MM.1S (cell line): ENCODE data around the gene MTHFD1.

Experiments
- DNase-seq: peaks from one replicate; pipeline ENCODE4 v3.0.0-alpha.2; 2015
- H2AFZ ChIP-seq: fragments of 300-600 bp; sonication (generic); 2 replicates; pipeline ENCODE4 v1.6.0; 2016; ENCODE audit warnings: antibody characterized with exemption, low read length
- H3F3A ChIP-seq: fragments of 300-600 bp; sonication (generic); 2 replicates; pipeline ENCODE4 v1.6.1; 2016; ENCODE audit warnings: mild to moderate bottlenecking, antibody characterized with exemption, low read length, moderate library complexity, mixed read lengths; ENCODE audit not compliant: insufficient read depth
- H3K27ac ChIP-seq: fragments of 300-600 bp; sonication (generic); 2 replicates; pipeline ENCODE4 v1.5.1; 2016; ENCODE audit warnings: mild to moderate bottlenecking, low read length
- H3K27me3 ChIP-seq: fragments of 300-600 bp; sonication (generic); replicated peaks from 2 replicates; pipeline ENCODE4 v1.6.0; 2016; ENCODE audit warnings: low read length; ENCODE audit not compliant: insufficient read depth
- H3K36me3 ChIP-seq: fragments of 300-600 bp; sonication (generic); replicated peaks from 2 replicates; pipeline ENCODE4 v1.6.1; 2016; ENCODE audit warnings: mild to moderate bottlenecking, low read length, mixed read lengths; ENCODE audit not compliant: insufficient read depth
- H3K4me1 ChIP-seq: fragments of 300-600 bp; sonication (generic); 2 replicates; pipeline ENCODE4 v1.6.1; 2016; ENCODE audit warnings: low read length, mixed read lengths
- H3K4me2 ChIP-seq: fragments of 300-600 bp; sonication (generic); 2 replicates; pipeline ENCODE4 v1.6.0; 2016; ENCODE audit warnings: low read depth, low read length
- H3K4me3 ChIP-seq: fragments of 300-600 bp; sonication (generic); 2 replicates; pipeline ENCODE4 v1.5.1; 2016; ENCODE audit warnings: low read length, mixed read lengths
- H3K79me2 ChIP-seq: fragments of 300-600 bp; sonication (generic); 2 replicates; pipeline ENCODE4 v1.6.1; 2016; ENCODE audit warnings: mixed run types, low read length, mixed read lengths
- H3K9ac ChIP-seq: fragments of 300-600 bp; sonication (generic); 2 replicates; pipeline ENCODE4 v1.6.1; 2016; ENCODE audit warnings: low read length, mixed read lengths
- H3K9me2 ChIP-seq: fragments of 300-600 bp; sonication (generic); replicated peaks from 2 replicates; pipeline ENCODE4 v1.6.1; 2016; ENCODE audit warnings: mild to moderate bottlenecking, low read length, mixed read lengths; ENCODE audit not compliant: insufficient read depth
- H3K9me3 ChIP-seq: fragments of 300-600 bp; sonication (generic); replicated peaks from 2 replicates; pipeline ENCODE4 v1.6.1; 2016; ENCODE audit warnings: mild to moderate bottlenecking, low read length, mixed read lengths; ENCODE audit not compliant: insufficient read depth
- H4K20me1 ChIP-seq: fragments of 300-600 bp; sonication (generic); 2 replicates; pipeline ENCODE4 v1.6.1; 2016; ENCODE audit warnings: mild to moderate bottlenecking, low read length, moderate library complexity, mixed read lengths; ENCODE audit not compliant: insufficient read depth
- EZH2 ChIP-seq: fragments of 300-600 bp; sonication (generic); optimal IDR thresholded peaks from 2 replicates; pipeline ENCODE3; 2017; ENCODE audit warnings: low read depth, mild to moderate bottlenecking, antibody characterized with exemption, low read length, mixed read lengths
- EZH2phosphoT487 ChIP-seq: fragments of 300-600 bp; sonication (generic); IDR thresholded peaks from 2 replicates; pipeline ENCODE4 v1.6.1; 2018; ENCODE audit warnings: antibody characterized with exemption, low read length
- TF ChIP-seq, protein P1 (sequence below): fragments of 300-600 bp; sonication (generic); IDR thresholded peaks from 2 replicates; pipeline ENCODE4 v1.5.1; 2016; ENCODE audit warnings: antibody characterized with exemption, low read length, mixed read lengths

Gene MTHFD1

DNA sequence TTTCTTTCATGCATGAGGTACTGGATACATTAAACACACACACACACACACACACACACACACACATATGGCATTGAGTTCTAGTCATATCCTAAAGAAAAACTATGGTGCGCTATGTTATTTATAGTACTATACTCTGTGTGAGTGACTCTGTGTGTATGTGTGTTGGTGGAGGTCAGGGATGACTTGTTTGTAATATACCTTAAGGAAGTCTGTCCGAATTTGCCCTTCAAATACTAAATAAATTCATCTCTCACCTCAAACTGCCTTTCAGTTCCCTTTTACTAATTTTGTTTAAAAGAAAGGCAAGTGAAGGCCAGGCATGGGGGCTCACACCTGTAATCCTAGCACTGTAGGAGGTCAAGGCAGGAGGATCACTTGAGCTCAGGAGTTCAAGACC, 75.0 kb downstream of the MTHFD1 start:
- H2AFZ ChIP-seq: no peak overlapping the region
- no peaks in the 10 kb centered on the region for H3K9me3 ChIP-seq
- H3K79me2 ChIP-seq: no peaks in the 10 kb centered on the region
- H3K4me3 ChIP-seq: no peak overlapping the region
- H3K27ac ChIP-seq: no peak overlapping the region
- H3K4me1 ChIP-seq: peaks cover 8% of the 10 kb centered on the region; the same call in 1 of the 2 replicates
- no peak for DNase-seq
- no peaks in the 10 kb centered on the region for H3K27me3 ChIP-seq
- no peak overlapping the region for H3K9ac ChIP-seq
- H3K9me2 ChIP-seq: no peaks in the 10 kb centered on the region
- H3K4me2 ChIP-seq: no peak overlapping the region
- H3K36me3 ChIP-seq: no peaks in the 10 kb centered on the region
- H3F3A ChIP-seq: peaks cover 14% of the 10 kb centered on the region
- H4K20me1 ChIP-seq: no peaks in the 10 kb centered on the region
- no peak for TF ChIP-seq EZH2
- TF ChIP-seq, protein P1, sequence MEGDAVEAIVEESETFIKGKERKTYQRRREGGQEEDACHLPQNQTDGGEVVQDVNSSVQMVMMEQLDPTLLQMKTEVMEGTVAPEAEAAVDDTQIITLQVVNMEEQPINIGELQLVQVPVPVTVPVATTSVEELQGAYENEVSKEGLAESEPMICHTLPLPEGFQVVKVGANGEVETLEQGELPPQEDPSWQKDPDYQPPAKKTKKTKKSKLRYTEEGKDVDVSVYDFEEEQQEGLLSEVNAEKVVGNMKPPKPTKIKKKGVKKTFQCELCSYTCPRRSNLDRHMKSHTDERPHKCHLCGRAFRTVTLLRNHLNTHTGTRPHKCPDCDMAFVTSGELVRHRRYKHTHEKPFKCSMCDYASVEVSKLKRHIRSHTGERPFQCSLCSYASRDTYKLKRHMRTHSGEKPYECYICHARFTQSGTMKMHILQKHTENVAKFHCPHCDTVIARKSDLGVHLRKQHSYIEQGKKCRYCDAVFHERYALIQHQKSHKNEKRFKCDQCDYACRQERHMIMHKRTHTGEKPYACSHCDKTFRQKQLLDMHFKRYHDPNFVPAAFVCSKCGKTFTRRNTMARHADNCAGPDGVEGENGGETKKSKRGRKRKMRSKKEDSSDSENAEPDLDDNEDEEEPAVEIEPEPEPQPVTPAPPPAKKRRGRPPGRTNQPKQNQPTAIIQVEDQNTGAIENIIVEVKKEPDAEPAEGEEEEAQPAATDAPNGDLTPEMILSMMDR: no peak
- no peak for TF ChIP-seq EZH2phosphoT487

DNA sequence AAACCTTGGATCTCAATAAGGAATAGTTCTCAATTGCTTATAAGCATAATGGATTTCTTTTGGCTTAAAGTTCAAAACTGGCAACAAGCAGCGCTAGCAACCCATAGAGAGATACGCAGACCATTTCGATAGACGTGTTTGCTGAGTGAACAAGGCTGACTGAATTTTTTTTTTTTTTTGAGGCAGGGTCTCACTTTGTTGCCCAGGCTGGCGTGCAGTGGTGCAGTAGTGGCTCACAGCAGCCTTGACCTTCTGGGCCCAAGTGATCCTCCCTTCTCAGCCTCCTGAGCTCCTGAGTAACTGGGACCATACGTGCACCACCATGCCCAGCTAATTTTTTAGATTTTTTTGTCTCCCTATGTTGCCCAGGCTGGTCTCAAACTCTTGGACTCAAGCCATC, 75.7 kb downstream of the MTHFD1 start:
- Histone ChIP-seq H3K79me2 (no peaks in the 10 kb centered on the region), H3K9me2 (no peaks in the 10 kb centered on the region), H3K9me3 (no peaks in the 10 kb centered on the region), H2AFZ (no peak overlapping the region), H3K4me3 (no peak overlapping the region), H3K4me1 (peaks cover 8% of the 10 kb centered on the region; the same call in 1 of the 2 replicates), H4K20me1 (no peaks in the 10 kb centered on the region), H3K36me3 (no peaks in the 10 kb centered on the region), H3K9ac (no peak overlapping the region), H3K27me3 (no peaks in the 10 kb centered on the region), H3K27ac (no peak overlapping the region), H3F3A (peaks cover 14% of the 10 kb centered on the region), H3K4me2 (no peak overlapping the region; the same call in 1 of the 2 replicates)
- TF ChIP-seq, protein P1: no peak
- TF ChIP-seq EZH2phosphoT487: no peak
- TF ChIP-seq EZH2: no peak
- DNase-seq: no peak

DNA sequence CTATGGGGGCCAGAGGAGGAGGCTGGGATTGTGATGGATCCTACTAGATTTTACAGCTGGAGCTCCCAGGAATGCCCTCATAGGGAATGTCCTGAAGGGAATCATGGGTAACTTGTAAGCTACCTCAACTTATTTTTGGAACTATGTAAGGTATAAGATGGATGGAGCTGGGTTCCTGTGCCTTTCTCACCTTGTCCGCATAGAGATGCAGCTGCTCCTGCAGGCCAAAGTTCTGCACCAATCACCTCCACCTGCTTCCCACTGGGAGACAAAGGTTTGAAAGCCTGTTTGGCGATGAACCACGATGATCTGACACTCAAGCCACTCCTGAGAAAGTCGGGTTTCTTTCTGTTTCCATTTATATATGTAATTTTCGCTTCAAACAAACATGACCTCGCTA, 76.5 kb downstream of the MTHFD1 start:
- Histone ChIP-seq H3K36me3 (no peaks in the 10 kb centered on the region), H3K4me1 (peaks cover 8% of the 10 kb centered on the region; the same call in 1 of the 2 replicates), H3K79me2 (no peaks in the 10 kb centered on the region), H3K4me2 (peak overlapping the region; percentile 85), H3K9me3 (no peaks in the 10 kb centered on the region), H3K4me3 (peak overlapping the region; percentile 67), H3F3A (peaks cover 14% of the 10 kb centered on the region), H3K9ac (peak overlapping the region; percentile 33; the same call in 1 of the 2 replicates), H2AFZ (peak overlapping the region; percentile 65), H3K9me2 (no peaks in the 10 kb centered on the region), H3K27me3 (no peaks in the 10 kb centered on the region), H4K20me1 (no peaks in the 10 kb centered on the region), H3K27ac (peak overlapping the region; percentile 41; the same call in 1 of the 2 replicates)
- TF ChIP-seq EZH2 (no peak), EZH2phosphoT487 (no peak)
- TF ChIP-seq, protein P1: no peak
- no peak for DNase-seq
